ENCODE measurements around the gene TOMT.

The TOMT gene, protein sequence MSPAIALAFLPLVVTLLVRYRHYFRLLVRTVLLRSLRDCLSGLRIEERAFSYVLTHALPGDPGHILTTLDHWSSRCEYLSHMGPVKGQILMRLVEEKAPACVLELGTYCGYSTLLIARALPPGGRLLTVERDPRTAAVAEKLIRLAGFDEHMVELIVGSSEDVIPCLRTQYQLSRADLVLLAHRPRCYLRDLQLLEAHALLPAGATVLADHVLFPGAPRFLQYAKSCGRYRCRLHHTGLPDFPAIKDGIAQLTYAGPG

DNA sequence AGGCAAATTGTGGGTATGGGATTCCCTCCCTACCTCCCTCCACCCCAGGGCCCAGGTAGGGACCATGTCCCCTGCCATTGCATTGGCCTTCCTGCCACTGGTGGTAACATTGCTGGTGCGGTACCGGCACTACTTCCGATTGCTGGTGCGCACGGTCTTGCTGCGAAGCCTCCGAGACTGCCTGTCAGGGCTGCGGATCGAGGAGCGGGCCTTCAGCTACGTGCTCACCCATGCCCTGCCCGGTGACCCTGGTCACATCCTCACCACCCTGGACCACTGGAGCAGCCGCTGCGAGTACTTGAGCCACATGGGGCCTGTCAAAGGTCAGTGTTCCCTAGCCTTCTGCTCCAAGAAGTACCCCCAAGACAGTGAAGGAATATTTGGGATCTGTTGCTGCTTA is at the start of gene TOMT:
Gene TOMT (plus strand): TSS at position 37 of the 400 bp plus-strand sequence. CDS start 28 bp downstream, at position 65.
- peak within 1 kb of the TSS; percentile 92 for H3K27ac Mint-ChIP-seq
- H3K9me3 Mint-ChIP-seq: peaks cover 5% of the 10 kb centered on the region
- H3K27me3 Mint-ChIP-seq: no peaks in the 10 kb centered on the region
- H3K36me3 Mint-ChIP-seq (ENCODE audit: low read depth): peaks cover 83% of the 10 kb centered on the region
- H3K4me1 Mint-ChIP-seq (ENCODE audit: low read depth): peaks cover 37% of the 10 kb centered on the region
- H3K4me3 Mint-ChIP-seq: no peak within 1 kb of the TSS
- intact Hi-C loops (cut with micrococcal nuclease): no loop called here

DNA sequence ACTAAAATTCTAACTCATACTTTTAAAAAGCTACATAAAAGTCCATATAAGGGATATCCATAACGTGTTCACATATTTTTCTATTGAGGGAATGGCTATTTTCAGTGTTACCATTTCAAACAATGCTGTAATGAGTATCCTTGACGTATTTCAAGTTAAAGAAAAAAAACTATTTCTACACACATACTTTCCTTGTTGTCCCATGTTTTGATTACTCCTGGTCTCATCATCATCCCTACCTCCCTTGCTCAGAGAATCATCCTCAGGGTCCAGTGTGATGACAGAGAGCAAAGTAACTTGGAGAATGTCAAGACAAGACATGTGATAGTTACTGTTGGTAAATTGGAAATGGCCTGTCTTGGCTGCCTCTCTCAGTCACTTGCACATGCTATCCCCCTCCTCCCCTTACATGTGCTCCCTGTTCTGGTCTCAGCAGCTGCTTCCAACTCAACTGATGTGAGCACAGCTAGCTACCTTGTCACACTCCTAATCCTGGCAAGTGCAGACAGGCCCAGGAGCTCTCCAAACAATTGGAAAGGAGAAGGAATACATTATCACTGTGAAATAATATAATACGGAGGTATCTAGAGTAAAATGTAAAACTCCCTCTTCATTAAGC is 47.2 kb upstream of the TOMT start:
- Mint-ChIP-seq H3K4me1 (ENCODE audit: low read depth) (peaks cover 11% of the 10 kb centered on the region), H3K27me3 (no peaks in the 10 kb centered on the region), H3K9me3 (no peaks in the 10 kb centered on the region), H3K36me3 (ENCODE audit: low read depth) (peaks cover 78% of the 10 kb centered on the region), H3K4me3 (no peak overlapping the region), H3K27ac (no peak overlapping the region)
- intact Hi-C loops (cut with micrococcal nuclease): no loop called here

DNA sequence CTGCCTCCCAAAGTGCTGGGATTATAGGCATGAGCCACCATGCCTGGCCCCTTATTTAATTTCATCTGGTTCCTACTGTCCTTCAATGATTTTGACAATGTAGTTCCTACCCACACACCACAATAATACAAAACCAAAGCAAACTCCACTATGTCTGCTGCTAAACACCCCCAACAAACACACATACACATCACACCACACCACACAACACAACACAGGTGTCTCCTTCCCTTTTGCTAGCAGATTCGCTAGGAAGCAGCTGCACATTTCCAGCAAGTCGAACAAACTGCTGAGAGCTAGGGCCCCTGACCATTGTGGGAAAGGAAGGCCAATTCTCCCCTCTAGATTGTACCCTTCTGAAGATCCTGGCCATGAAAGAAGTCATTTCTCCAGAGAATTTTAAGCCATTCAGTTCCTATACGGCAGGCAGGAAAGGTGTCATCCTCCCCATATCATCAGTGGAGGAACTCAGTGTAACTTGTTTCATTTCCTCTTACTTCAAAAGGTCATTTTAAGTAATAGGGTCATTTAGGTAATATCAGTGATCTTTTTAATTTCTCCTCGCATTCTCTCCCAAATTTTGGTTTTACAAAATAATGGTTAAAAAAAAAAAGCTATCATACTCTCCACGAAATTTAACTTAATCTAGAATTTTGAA is 43.9 kb upstream of the TOMT start:
- H3K4me1 Mint-ChIP-seq (ENCODE audit: low read depth): peaks cover 19% of the 10 kb centered on the region
- peak overlapping the region; percentile 57 for H3K27ac Mint-ChIP-seq
- intact Hi-C loops (cut with micrococcal nuclease): no loop called here
- no peaks in the 10 kb centered on the region for H3K9me3 Mint-ChIP-seq
- peaks cover 68% of the 10 kb centered on the region for H3K36me3 Mint-ChIP-seq (ENCODE audit: low read depth)
- no peak overlapping the region for H3K4me3 Mint-ChIP-seq
- H3K27me3 Mint-ChIP-seq: no peaks in the 10 kb centered on the region

DNA sequence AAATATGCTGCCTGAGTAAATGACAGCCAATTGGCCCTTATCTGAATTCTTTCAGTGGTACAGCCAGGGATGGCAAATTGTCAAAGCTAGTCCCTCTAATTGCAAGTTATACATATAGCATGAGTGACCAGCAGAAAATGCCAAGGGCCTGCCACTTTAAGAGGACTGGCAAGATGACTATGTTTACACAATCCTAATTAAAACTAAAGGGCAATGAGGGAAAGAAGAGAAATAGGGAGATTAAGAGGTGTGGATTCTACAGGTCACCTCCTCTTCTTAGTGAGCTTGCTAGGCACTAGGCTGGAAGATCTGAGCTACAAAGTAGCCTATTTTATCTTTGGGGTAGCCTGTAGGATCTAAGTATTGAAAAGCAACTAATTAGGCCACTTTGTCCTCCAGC is 38.9 kb upstream of the TOMT start:
- H3K4me3 Mint-ChIP-seq: no peak overlapping the region
- peaks cover 60% of the 10 kb centered on the region for H3K4me1 Mint-ChIP-seq (ENCODE audit: low read depth)
- intact Hi-C loops (cut with micrococcal nuclease): no loop called here
- H3K36me3 Mint-ChIP-seq (ENCODE audit: low read depth): peaks cover 48% of the 10 kb centered on the region
- H3K9me3 Mint-ChIP-seq: no peaks in the 10 kb centered on the region
- H3K27me3 Mint-ChIP-seq: no peaks in the 10 kb centered on the region
- no peak overlapping the region for H3K27ac Mint-ChIP-seq

DNA sequence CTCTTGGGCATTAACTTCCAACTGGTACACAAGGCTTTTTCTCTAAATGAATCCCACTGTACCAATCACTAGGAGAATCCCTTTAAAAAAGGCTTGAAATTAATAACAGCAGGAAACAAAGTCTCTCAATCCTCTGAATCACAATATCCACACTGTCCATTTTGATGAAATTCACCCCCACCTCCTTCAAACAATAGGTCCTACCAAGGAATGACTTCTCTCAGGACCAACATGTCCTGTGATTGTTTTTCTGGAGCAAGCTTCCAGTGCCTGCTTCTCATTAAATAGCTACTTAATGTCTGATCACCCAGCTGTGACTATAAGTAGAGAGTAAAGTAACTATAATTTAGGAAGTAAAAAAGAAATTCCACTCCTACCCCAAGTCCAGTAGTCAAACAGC is 38.5 kb upstream of the TOMT start:
- intact Hi-C loops (cut with micrococcal nuclease): no loop called here
- Mint-ChIP-seq H3K36me3 (ENCODE audit: low read depth) (peaks cover 44% of the 10 kb centered on the region), H3K27me3 (no peaks in the 10 kb centered on the region), H3K4me1 (ENCODE audit: low read depth) (peaks cover 60% of the 10 kb centered on the region), H3K9me3 (no peaks in the 10 kb centered on the region), H3K27ac (no peak overlapping the region), H3K4me3 (no peak overlapping the region)

DNA sequence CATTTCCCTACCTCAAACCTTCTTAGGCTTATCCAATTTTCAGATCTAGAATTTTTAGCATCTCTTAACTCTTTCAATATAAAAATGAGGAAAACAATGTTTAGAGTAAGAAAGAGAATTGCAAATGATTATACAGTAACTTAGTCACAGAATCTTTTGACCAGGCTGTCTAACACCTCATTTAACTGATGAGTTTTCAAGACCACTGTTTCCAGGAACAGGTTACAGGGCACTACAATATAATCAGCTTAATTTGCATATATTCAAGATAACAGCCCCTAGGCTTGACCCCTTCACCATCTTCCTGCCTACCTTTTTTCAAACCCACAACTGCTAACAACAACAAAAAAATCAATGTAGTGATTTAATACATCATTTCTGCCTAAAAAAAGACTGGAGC is 38.0 kb upstream of the TOMT start:
- intact Hi-C loops (cut with micrococcal nuclease): no loop called here
- Mint-ChIP-seq H3K4me3 (no peak overlapping the region), H3K27me3 (no peaks in the 10 kb centered on the region), H3K4me1 (ENCODE audit: low read depth) (peaks cover 62% of the 10 kb centered on the region), H3K9me3 (no peaks in the 10 kb centered on the region), H3K36me3 (ENCODE audit: low read depth) (peaks cover 40% of the 10 kb centered on the region), H3K27ac (peak overlapping the region; percentile 97)

DNA sequence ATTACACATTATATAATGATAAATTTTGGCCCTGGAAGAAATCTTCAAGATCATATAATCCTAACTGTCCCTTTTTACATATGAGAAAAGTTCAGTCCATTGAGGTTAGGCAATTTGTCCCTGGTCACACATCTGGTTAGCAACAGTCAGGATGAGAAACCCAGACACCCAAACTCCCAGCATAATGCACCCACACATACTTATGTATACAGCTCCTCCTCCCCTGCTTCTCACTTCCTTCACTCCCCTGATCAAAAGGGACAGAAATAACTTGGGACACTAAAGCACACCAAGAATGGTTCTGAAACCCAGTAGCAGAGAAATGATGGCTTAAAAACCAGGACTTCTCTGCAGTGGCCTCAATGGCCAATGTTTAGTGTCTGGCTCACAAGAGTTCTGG is 36.5 kb upstream of the TOMT start:
- no peaks in the 10 kb centered on the region for H3K27me3 Mint-ChIP-seq
- H3K4me3 Mint-ChIP-seq: peak overlapping the region; percentile 62
- peak overlapping the region; percentile 97 for H3K27ac Mint-ChIP-seq
- peaks cover 36% of the 10 kb centered on the region for H3K36me3 Mint-ChIP-seq (ENCODE audit: low read depth)
- peaks cover 73% of the 10 kb centered on the region for H3K4me1 Mint-ChIP-seq (ENCODE audit: low read depth)
- H3K9me3 Mint-ChIP-seq: no peaks in the 10 kb centered on the region
- intact Hi-C loops (cut with micrococcal nuclease): no loop called here

DNA sequence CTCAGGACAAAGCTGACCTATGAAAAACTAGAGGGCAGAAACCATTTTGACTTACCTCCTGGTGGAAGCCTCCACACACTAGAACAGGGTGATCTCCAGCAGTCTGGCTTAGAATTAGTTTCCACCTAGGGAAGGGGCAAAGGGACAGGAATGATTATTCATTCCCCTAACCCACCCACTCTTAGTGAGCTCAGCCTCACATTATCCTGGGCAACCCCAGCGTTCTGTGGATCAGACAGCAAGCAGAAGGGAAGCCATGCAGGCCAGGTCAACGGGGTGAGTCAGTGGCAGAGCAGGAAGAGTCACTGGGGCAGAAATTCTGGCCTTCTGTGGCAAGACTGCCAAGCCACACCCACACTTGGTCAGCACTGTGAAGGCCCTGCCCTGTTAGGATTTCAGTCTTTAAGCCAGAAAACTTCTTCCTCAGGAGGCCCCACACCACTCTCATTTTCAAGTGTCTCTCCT is 35.9 kb upstream of the TOMT start:
- H3K4me3 Mint-ChIP-seq: peak overlapping the region; percentile 62
- peaks cover 73% of the 10 kb centered on the region for H3K4me1 Mint-ChIP-seq (ENCODE audit: low read depth)
- peaks cover 32% of the 10 kb centered on the region for H3K36me3 Mint-ChIP-seq (ENCODE audit: low read depth)
- intact Hi-C loops (cut with micrococcal nuclease): no loop called here
- peak overlapping the region; percentile 97 for H3K27ac Mint-ChIP-seq
- no peaks in the 10 kb centered on the region for H3K27me3 Mint-ChIP-seq
- no peaks in the 10 kb centered on the region for H3K9me3 Mint-ChIP-seq

DNA sequence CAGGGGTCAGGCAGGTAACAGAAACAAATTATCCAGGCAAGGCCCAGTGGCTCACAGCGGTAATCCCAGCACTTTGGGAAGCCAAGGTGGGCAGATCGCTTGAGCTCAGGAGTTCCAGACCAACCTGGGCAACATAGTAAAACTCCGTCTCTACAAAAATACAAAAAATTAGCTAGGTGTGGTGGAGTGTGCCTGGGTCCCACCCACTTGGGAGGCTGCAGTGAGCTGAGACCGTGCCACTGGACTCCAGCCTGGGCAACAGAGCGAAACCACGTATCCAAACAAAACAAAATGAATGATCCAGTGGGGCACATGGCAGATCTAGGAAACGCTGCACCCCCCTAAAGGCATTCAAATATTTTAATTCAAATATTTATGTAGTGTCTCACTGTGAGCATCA is 35.2 kb upstream of the TOMT start:
- no peaks in the 10 kb centered on the region for H3K9me3 Mint-ChIP-seq
- intact Hi-C loops (cut with micrococcal nuclease): no loop called here
- H3K4me1 Mint-ChIP-seq (ENCODE audit: low read depth): peaks cover 80% of the 10 kb centered on the region
- H3K27ac Mint-ChIP-seq: peak overlapping the region; percentile 97
- no peaks in the 10 kb centered on the region for H3K27me3 Mint-ChIP-seq
- H3K4me3 Mint-ChIP-seq: peak overlapping the region; percentile 62
- peaks cover 32% of the 10 kb centered on the region for H3K36me3 Mint-ChIP-seq (ENCODE audit: low read depth)

DNA sequence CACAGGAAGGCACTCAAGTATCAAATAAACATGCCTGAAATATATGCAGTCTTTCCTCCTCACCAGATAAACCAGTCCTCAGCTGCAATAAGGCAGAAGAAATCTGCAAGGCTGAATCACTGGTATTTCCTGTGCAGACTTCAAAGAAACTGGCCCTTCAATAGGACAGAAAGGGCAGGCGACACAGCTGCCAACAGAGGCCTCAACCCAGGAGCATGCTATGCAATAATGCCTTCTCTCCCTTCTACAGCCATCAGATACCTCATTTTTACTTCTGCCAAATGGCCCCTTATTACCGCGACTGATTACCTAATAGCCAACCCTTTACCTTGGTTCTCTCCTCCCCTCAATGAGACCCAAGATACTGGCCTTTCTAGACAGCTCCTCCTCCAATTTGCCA is 33.4 kb upstream of the TOMT start:
- intact Hi-C loops (cut with micrococcal nuclease): no loop called here
- H3K4me3 Mint-ChIP-seq: no peak overlapping the region
- H3K36me3 Mint-ChIP-seq (ENCODE audit: low read depth): peaks cover 23% of the 10 kb centered on the region
- no peaks in the 10 kb centered on the region for H3K9me3 Mint-ChIP-seq
- H3K27ac Mint-ChIP-seq: peak overlapping the region; percentile 90
- peaks cover 81% of the 10 kb centered on the region for H3K4me1 Mint-ChIP-seq (ENCODE audit: low read depth)
- H3K27me3 Mint-ChIP-seq: no peaks in the 10 kb centered on the region

DNA sequence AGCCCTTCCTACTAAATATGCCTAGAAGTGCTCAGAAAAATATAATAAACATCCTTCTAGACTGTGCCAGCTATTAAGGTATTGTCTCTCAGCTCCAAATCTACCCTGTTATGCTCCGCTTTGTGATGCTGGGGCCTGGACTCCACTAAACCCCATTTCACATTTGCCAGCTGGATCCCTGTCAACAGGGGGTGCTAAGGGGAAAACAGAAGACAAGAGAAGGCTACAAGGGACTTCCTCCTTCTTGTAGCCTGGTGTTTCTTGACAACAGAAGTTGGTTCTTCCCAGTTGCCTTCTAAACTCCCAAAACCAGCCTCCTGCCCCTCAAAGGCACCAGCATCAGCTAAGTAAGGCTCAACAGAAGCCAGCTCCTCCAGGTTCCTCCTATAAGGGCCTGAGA is 30.6 kb upstream of the TOMT start:
- intact Hi-C loops (cut with micrococcal nuclease): loop anchor here (5.0 kb wide), 1 partner anchor 33 kb away; no protein-coding TSS in a partner anchor
- H3K4me3 Mint-ChIP-seq: peak overlapping the region; percentile 74
- H3K27me3 Mint-ChIP-seq: no peaks in the 10 kb centered on the region
- H3K4me1 Mint-ChIP-seq (ENCODE audit: low read depth): peaks cover 77% of the 10 kb centered on the region
- H3K27ac Mint-ChIP-seq: peak overlapping the region; percentile 90
- H3K36me3 Mint-ChIP-seq (ENCODE audit: low read depth): peaks cover 13% of the 10 kb centered on the region
- no peaks in the 10 kb centered on the region for H3K9me3 Mint-ChIP-seq

DNA sequence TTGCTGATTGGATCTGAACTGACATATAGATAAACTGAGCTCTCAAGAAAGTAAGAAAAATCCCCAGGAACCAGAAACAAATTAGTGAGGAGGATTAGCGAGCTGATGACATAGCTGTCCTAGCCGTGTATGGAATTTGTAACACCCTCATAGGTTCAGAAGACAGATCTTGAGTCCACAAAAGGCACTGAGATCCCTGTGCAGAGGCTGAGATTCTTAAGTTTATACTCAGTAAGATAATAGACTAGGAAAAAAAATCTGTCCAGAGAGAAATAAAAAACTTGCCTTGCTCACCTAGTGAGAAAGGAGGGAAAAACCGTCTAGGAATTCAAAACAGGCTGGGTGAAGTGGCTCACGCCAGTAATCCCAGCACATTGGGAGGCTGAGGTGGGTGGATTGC is 30.0 kb upstream of the TOMT start:
- Mint-ChIP-seq H3K9me3 (no peaks in the 10 kb centered on the region), H3K36me3 (ENCODE audit: low read depth) (peaks cover 18% of the 10 kb centered on the region), H3K4me3 (peak overlapping the region; percentile 74), H3K27ac (peak overlapping the region; percentile 90), H3K4me1 (ENCODE audit: low read depth) (peaks cover 77% of the 10 kb centered on the region), H3K27me3 (no peaks in the 10 kb centered on the region)
- intact Hi-C loops (cut with micrococcal nuclease): loop anchor here (5.0 kb wide), 1 partner anchor 33 kb away; no protein-coding TSS in a partner anchor

DNA sequence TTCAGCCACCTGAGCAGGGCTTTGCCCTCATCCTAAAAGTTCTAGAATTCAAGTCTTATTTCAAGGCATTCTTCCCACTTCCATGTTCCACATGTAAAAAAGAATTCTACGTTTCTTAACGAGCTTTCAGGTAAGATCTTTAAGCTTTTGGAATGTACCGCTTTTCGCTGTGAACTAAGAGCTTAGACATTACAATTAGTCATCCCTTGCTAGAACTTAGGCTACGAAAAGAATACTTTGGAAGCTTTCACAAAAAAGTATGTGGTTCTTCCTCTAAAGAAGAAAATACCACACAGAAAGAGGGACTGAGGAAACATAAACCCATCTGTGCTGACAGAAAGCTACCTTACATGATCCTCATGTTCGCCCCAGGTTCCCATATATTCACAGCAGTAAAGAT is 27.2 kb upstream of the TOMT start:
- peaks cover 13% of the 10 kb centered on the region for H3K36me3 Mint-ChIP-seq (ENCODE audit: low read depth)
- H3K4me3 Mint-ChIP-seq: no peak overlapping the region
- no peaks in the 10 kb centered on the region for H3K27me3 Mint-ChIP-seq
- intact Hi-C loops (cut with micrococcal nuclease): loop anchor here (5.0 kb wide), 1 partner anchor 36 kb away; no protein-coding TSS in a partner anchor
- H3K27ac Mint-ChIP-seq: peak overlapping the region; percentile 96
- no peaks in the 10 kb centered on the region for H3K9me3 Mint-ChIP-seq
- peaks cover 79% of the 10 kb centered on the region for H3K4me1 Mint-ChIP-seq (ENCODE audit: low read depth)

DNA sequence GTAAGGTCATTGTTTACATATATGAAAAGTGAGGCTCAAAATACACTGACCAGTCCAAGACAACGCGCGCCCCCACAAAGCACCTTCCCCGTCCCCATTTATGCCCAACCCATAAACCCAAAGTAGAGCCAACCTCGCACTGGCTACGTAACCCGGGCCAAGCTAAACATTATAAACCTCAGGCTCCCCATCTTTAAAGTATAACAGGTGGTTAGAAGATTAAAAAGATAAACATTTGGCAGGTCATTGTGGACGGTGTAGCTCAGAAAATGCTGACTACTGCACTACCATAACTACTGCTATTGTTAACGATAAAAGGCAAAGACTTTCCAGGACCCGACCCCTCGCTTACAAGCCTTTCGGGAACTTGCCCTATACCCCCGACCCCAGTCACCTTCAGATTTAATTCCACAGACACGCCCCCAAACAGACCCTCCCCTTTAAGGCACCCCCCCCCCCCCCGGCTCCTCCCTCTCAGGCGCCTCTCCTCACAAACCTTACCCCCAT is 25.9 kb upstream of the TOMT start:
- H3K4me1 Mint-ChIP-seq (ENCODE audit: low read depth): peaks cover 78% of the 10 kb centered on the region
- peaks cover 10% of the 10 kb centered on the region for H3K36me3 Mint-ChIP-seq (ENCODE audit: low read depth)
- peak overlapping the region; percentile 96 for H3K27ac Mint-ChIP-seq
- no peaks in the 10 kb centered on the region for H3K9me3 Mint-ChIP-seq
- peak overlapping the region; percentile 98 for H3K4me3 Mint-ChIP-seq
- intact Hi-C loops (cut with micrococcal nuclease): loop anchor here (5.0 kb wide), 1 partner anchor 38 kb away; no protein-coding TSS in a partner anchor
- H3K27me3 Mint-ChIP-seq: no peaks in the 10 kb centered on the region

All from dendritic cell treated with granulocyte-macrophage colony-stimulating factor and Interleukin-4, amounts not matched to agents 40 ng/mL and 50 ng/mL, for 4 days (primary cell).